Thoracic aorta (tissue), 2 donors: ENCODE data around the gene LINGO1. TPM values are rescaled to one million over a fixed set of nuclear protein-coding genes. Genes with fewer than 3 reads are reported as not detected.

Source experiments
- ATAC-seq: fragments of 150-250 bp; one replicate; pipeline ENCODE4 v1.8.0; 2017; ENCODE audit warnings: low read depth; ENCODE audit not compliant: insufficient number of reproducible peaks, low FRiP score
- DNase-seq: peaks from one replicate; pipeline ENCODE4 v3.0.0-alpha.2; 2020; ENCODE audit warnings: low spot score
- H3K27ac ChIP-seq, 2 donors: fragments of 200-600 bp; sonication (generic); 1 replicate in 1 of 2; 2 replicates in 1 of 2; pipeline ENCODE4 v1.5.1; 2016; ENCODE audit warnings: mild to moderate bottlenecking in 2 of 2, moderate library complexity in 2 of 2
- H3K27me3 ChIP-seq: fragments of 200-600 bp; sonication (generic); replicated peaks from 2 replicates; pipeline ENCODE4 v1.6.0; 2016; ENCODE audit warnings: mild to moderate bottlenecking; ENCODE audit not compliant: insufficient read depth
- H3K36me3 ChIP-seq: fragments of 200-600 bp; sonication (generic); one replicate; pipeline ENCODE4 v1.5.1; 2016
- H3K4me1 ChIP-seq, 2 donors: fragments of 200-600 bp; sonication (generic); 1 replicate in 1 of 2; 2 replicates in 1 of 2; pipeline versions ENCODE4 v1.5.1 to v1.6.0; 2016; ENCODE audit warnings: low read depth in 2 of 2, mild to moderate bottlenecking in 1 of 2; ENCODE audit not compliant: control insufficient read depth in 1 of 2
- H3K4me3 ChIP-seq: fragments of 200-600 bp; sonication (generic); 2 replicates; pipeline ENCODE4 v1.5.1; 2016; ENCODE audit warnings: mild to moderate bottlenecking
- H3K9me3 ChIP-seq: fragments of 200-600 bp; sonication (generic); 2 replicates; pipeline ENCODE4 v1.5.1; 2016
- CTCF ChIP-seq: fragments of 200-600 bp; sonication (generic); IDR thresholded peaks from one replicate; pipeline ENCODE4 v1.5.1; 2019; ENCODE audit warnings: antibody characterized with exemption
- total RNA-seq, 2 donors: library from RNA; depleted of rRNA; stranded (reverse); fragments of >200 nt; gene quantifications; one replicate each; pipeline versions ENCODE4 v1.1.0 to v1.2.3, GENCODE V29; 2016

Gene LINGO1
- total RNA-seq, 2 donors from 2014 or later: 0.63 to 4.6 TPM

- Histone ChIP-seq H3K9me3 (no peaks in the 10 kb centered on the region), H3K27ac (no peak overlapping the region), H3K27me3 (no peaks in the 10 kb centered on the region), H3K36me3 (no peaks in the 10 kb centered on the region), H3K4me3 (no peak overlapping the region), H3K4me1 (no peaks in the 10 kb centered on the region)
- TF ChIP-seq CTCF: no peak
- ATAC-seq (no peak), DNase-seq (no peak)
Measured at GRCh38 chr15:77573802-77574201, 58.9 kb downstream of the LINGO1 start.

GRCh38 chr15:77572186-77572585 is 60.5 kb downstream of the LINGO1 start:
- Histone ChIP-seq H3K27me3 (no peaks in the 10 kb centered on the region), H3K36me3 (no peaks in the 10 kb centered on the region), H3K4me1 (no peaks in the 10 kb centered on the region), H3K9me3 (no peaks in the 10 kb centered on the region), H3K27ac (no peak overlapping the region), H3K4me3 (no peak overlapping the region)
- DNase-seq: no peak
- ATAC-seq: no peak
- no peak for TF ChIP-seq CTCF

- Histone ChIP-seq H3K4me1 (no peaks in the 10 kb centered on the region), H3K27me3 (no peaks in the 10 kb centered on the region), H3K9me3 (no peaks in the 10 kb centered on the region), H3K36me3 (no peaks in the 10 kb centered on the region), H3K27ac (no peak overlapping the region), H3K4me3 (no peak overlapping the region)
- ATAC-seq (no peak), DNase-seq (no peak)
- TF ChIP-seq CTCF: no peak
Measured at GRCh38 chr15:77571741-77572140, 61.0 kb downstream of the LINGO1 start.

GRCh38 chr15:77571181-77571580 is 61.5 kb downstream of the LINGO1 start:
- TF ChIP-seq CTCF: no peak
- no peaks in the 10 kb centered on the region for H3K4me1 ChIP-seq
- no peak for DNase-seq
- no peaks in the 10 kb centered on the region for H3K9me3 ChIP-seq
- no peaks in the 10 kb centered on the region for H3K27me3 ChIP-seq
- no peak overlapping the region for H3K27ac ChIP-seq
- no peaks in the 10 kb centered on the region for H3K36me3 ChIP-seq
- H3K4me3 ChIP-seq: no peak overlapping the region
- no peak for ATAC-seq

- TF ChIP-seq CTCF: no peak
- H3K36me3 ChIP-seq: no peaks in the 10 kb centered on the region
- H3K4me3 ChIP-seq: peak overlapping the region; percentile 39
- no peaks in the 10 kb centered on the region for H3K27me3 ChIP-seq
- H3K4me1 ChIP-seq: no peaks in the 10 kb centered on the region
- H3K9me3 ChIP-seq: no peaks in the 10 kb centered on the region
- DNase-seq (no peak), ATAC-seq (no peak)
- H3K27ac ChIP-seq: no peak overlapping the region
Measured at GRCh38 chr15:77569729-77570125, 63.0 kb downstream of the LINGO1 start.
